OCI-LY1 (cell line): ENCODE data around the gene LTA4H.
"Not testable (repeated sequence)": the region's sequence is repeated elsewhere in the genome, so short reads cannot be mapped to it uniquely, and the experiment has no call there.

Experiments
- EZH2 ChIP-seq: fragments of 200-600 bp; sonication (generic), shearing (Covaris generic); IDR thresholded peaks from 2 replicates; pipeline ENCODE4 v1.8.0; 2017; ENCODE audit warnings: borderline replicate concordance, mixed run types, mild to moderate bottlenecking, antibody characterized with exemption, low read length, moderate library complexity, mixed read lengths
- TF ChIP-seq, protein P1 (sequence below): fragments of 200-600 bp; sonication (generic), shearing (Covaris generic); IDR thresholded peaks from 2 replicates; pipeline ENCODE4 v1.5.1; 2017; ENCODE audit warnings: mild to moderate bottlenecking, antibody characterized with exemption, low read length, moderate library complexity, mixed read lengths

DNA sequence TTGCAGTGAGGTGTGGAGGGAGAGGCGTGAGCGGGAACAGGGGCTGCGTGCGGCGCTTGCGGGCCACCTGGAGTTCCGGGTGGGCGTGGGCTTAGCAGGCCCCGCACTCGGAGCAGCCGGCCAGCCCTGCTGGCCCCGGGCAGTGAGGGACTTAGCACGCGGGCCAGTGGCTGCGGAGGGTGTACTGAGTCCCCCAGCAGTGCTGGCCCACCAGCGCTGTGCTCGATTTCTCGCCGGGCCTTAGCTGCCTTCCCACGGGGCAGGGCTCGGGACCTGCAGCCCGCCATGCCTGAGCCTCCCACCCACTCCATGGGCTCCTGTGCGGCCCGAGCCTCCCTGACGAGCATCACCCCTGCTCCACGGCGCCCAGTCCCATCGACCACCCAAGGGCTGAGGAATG lies 66.3 kb downstream of the LTA4H start:
- TF ChIP-seq, protein P1, sequence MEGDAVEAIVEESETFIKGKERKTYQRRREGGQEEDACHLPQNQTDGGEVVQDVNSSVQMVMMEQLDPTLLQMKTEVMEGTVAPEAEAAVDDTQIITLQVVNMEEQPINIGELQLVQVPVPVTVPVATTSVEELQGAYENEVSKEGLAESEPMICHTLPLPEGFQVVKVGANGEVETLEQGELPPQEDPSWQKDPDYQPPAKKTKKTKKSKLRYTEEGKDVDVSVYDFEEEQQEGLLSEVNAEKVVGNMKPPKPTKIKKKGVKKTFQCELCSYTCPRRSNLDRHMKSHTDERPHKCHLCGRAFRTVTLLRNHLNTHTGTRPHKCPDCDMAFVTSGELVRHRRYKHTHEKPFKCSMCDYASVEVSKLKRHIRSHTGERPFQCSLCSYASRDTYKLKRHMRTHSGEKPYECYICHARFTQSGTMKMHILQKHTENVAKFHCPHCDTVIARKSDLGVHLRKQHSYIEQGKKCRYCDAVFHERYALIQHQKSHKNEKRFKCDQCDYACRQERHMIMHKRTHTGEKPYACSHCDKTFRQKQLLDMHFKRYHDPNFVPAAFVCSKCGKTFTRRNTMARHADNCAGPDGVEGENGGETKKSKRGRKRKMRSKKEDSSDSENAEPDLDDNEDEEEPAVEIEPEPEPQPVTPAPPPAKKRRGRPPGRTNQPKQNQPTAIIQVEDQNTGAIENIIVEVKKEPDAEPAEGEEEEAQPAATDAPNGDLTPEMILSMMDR: not testable (repeated sequence)
- TF ChIP-seq EZH2: not testable (repeated sequence)
